ENCODE results near the gene MIDN.

- no peak for TF ChIP-seq CTCF (conservative IDR thresholded peaks at IDR 0.05 in 1 of 2, IDR thresholded peaks at IDR 0.05 in 1 of 2; ENCODE audit: extremely low read depth in 1 of 2, insufficient read depth in 1 of 2, low read depth in 1 of 2, low read length in 2 of 2)
- TF ChIP-seq EZH2 (IDR thresholded peaks at IDR 0.05; ENCODE audit: borderline replicate concordance, low read length) = no peak
These were observed 21.7 kb upstream of the MIDN start for GRCh38 chr19:1226522-1227303.

Measured in mammary epithelial cell (primary cell).